ENCODE measurements around the gene SERPINA3. TPM values are rescaled to one million over a fixed set of nuclear protein-coding genes. Genes with fewer than 3 reads are reported as not detected.
"Not testable (repeated sequence)": the region's sequence is repeated elsewhere in the genome, so short reads cannot be mapped to it uniquely, and the experiment has no call there.

The SERPINA3 gene
- total and polyA plus RNA-seq, 8 donors, result 15.1 to 1,820 (median 99.6) TPM

DNA sequence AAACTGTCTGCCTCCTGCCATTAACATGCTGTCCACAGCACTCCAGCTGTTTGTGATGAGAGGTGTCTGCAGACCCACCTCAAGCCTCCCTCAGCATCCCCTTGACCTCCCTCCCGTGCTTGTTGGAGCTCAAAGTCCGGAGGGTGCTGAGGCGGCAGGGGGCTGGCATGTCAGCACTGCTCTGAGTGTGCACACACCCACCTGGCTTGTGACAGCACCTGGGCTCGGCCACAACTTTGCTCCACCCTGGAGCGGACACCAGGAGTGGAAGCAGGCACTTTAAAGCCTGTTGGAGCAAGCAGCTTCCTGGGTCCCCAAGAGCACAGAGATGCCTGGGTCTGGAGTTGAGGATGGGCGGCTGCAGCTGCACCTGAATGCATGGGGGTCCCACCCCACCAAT, 20.9 kb downstream of the SERPINA3 start:
- Histone ChIP-seq H3K27ac (no peak overlapping the region), H3K36me3 (no peaks in the 10 kb centered on the region), H3K9me3 (no peaks in the 10 kb centered on the region), H3K4me3 (no peak overlapping the region), H3K4me1 (peaks cover 0 to 9% (median 6%) of the 10 kb centered on the region in 4 donors), H3K27me3 (peaks cover 0 to 16% (median 0%) of the 10 kb centered on the region in 3 donors)
- intact Hi-C loops (cut with DNase I; ENCODE audit: low total_unique reads), result no loop called here
- WGBS, 5 donors, result 45 to 79% (median 65%) methylated on average over 6 of the region's 6 CpGs
- TF ChIP-seq EP300 (IDR thresholded peaks at IDR 0.05), result no peak
- TF ChIP-seq, protein P1, sequence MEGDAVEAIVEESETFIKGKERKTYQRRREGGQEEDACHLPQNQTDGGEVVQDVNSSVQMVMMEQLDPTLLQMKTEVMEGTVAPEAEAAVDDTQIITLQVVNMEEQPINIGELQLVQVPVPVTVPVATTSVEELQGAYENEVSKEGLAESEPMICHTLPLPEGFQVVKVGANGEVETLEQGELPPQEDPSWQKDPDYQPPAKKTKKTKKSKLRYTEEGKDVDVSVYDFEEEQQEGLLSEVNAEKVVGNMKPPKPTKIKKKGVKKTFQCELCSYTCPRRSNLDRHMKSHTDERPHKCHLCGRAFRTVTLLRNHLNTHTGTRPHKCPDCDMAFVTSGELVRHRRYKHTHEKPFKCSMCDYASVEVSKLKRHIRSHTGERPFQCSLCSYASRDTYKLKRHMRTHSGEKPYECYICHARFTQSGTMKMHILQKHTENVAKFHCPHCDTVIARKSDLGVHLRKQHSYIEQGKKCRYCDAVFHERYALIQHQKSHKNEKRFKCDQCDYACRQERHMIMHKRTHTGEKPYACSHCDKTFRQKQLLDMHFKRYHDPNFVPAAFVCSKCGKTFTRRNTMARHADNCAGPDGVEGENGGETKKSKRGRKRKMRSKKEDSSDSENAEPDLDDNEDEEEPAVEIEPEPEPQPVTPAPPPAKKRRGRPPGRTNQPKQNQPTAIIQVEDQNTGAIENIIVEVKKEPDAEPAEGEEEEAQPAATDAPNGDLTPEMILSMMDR (IDR thresholded peaks at IDR 0.05), result no peak
- no peak for TF ChIP-seq POLR2AphosphoS5 (IDR thresholded peaks at IDR 0.05)
- TF ChIP-seq POLR2A (IDR thresholded peaks at IDR 0.05), result no peak
- DNase-seq, result no peak

- H3K27me3 ChIP-seq, result peaks cover 0 to 16% (median 0%) of the 10 kb centered on the region in 3 donors
- H3K36me3 ChIP-seq, result no peaks in the 10 kb centered on the region
- H3K4me3 ChIP-seq, result no peak overlapping the region
- TF ChIP-seq, protein P1 (IDR thresholded peaks at IDR 0.05), result no peak
- TF ChIP-seq POLR2AphosphoS5 (IDR thresholded peaks at IDR 0.05) (no peak), POLR2A (IDR thresholded peaks at IDR 0.05) (no peak), EP300 (IDR thresholded peaks at IDR 0.05) (no peak)
- peaks cover 0 to 9% (median 6%) of the 10 kb centered on the region in 4 donors for H3K4me1 ChIP-seq
- intact Hi-C loops (cut with DNase I; ENCODE audit: low total_unique reads), result no loop called here
- DNase-seq, result no peak
- H3K9me3 ChIP-seq, result no peaks in the 10 kb centered on the region
- WGBS, 5 donors, result 43 to 63% (median 54%) methylated on average over 1 of the region's 1 CpG
- H3K27ac ChIP-seq, result no peak overlapping the region
Observed at GRCh38 chr14:94635154-94635553, 23.0 kb downstream of the SERPINA3 start.

DNA sequence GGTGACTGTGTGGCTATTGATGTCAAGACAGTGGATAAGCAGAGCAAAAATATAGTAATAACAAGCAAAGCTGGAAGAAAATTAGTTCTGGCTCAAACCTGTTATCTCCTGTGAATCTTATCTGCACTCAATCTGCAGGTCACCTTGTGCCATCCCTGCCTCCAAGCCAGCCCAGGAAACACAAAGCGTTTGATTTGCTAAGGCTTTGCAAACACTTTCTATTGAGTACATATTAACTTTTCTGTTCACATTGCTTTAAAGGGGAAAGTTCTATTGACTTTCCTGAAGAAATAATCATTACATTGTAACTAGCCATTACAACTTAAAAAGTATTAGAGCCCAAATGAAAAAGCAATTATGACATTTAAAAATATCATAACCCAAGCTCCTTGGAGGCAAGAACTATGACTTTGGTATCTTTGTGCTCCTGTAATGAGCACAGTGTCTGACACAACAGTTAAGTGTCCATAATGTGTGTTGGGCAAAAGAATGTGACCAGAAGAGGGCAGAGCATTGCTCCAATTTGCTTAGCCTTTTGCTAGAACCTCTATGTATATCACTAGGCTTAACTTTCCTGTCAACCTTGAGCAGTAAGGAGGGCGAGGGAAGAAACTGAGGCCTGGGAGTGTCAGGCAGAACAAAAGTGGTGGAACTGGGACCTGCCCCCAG, 24.7 kb downstream of the SERPINA3 start:
- Histone ChIP-seq H3K9me3 (no peaks in the 10 kb centered on the region), H3K36me3 (no peaks in the 10 kb centered on the region), H3K27ac (no peak overlapping the region), H3K4me1 (peaks cover 0 to 9% (median 6%) of the 10 kb centered on the region in 4 donors), H3K27me3 (peaks cover 0 to 11% (median 0%) of the 10 kb centered on the region in 3 donors), H3K4me3 (no peak overlapping the region)
- 23 to 57% (median 37%) methylated on average over 2 of the region's 2 CpGs for WGBS, 5 donors
- TF ChIP-seq POLR2A (IDR thresholded peaks at IDR 0.05), result no peak
- TF ChIP-seq, protein P1 (IDR thresholded peaks at IDR 0.05), result peak in 1 of 7 experiments; percentile 23
- intact Hi-C loops (cut with DNase I; ENCODE audit: low total_unique reads), result no loop called here
- peak in 1 of 2 donors; percentile 40 for DNase-seq

- H3K36me3 ChIP-seq; intact Hi-C loops (cut with DNase I; ENCODE audit: low total_unique reads); H3K9me3 ChIP-seq; H3K27me3 ChIP-seq; H3K4me3 ChIP-seq; DNase-seq; H3K4me1 ChIP-seq; H3K27ac ChIP-seq: not testable (repeated sequence)
- WGBS, 5 donors, result 89 to 92% (median 90%) methylated on average over 7 to 8 of the region's 8 CpGs
Observed at GRCh38 chr14:94637814-94638213, 25.6 kb downstream of the SERPINA3 start.

DNA sequence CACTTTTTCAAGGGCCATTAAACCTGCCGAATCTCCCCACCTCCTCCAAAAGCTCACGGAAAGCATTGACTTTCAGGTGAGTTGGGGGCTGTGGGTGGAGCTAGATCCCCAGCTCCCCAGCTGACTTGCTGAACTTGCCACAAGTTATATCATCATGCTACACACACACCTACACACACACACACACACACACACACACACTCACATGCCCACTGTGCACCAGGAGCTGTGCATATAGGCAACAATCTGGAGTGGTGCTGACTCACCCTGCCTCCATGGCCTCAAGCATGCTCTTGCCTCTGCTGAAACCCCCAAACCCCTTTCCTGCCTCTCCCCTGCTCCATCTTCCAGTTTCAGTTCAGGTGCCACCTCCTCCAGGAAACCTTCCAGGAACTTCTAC, 26.1 kb downstream of the SERPINA3 start:
- H3K4me3 ChIP-seq, result no peak overlapping the region
- no peak for DNase-seq
- intact Hi-C loops (cut with DNase I; ENCODE audit: low total_unique reads), result no loop called here
- TF ChIP-seq, protein P1 (IDR thresholded peaks at IDR 0.05), result no peak
- H3K27me3 ChIP-seq, result peaks cover 0 to 3% (median 0%) of the 10 kb centered on the region in 3 donors
- no peaks in the 10 kb centered on the region for H3K9me3 ChIP-seq
- H3K4me1 ChIP-seq, result peaks cover 0 to 9% (median 6%) of the 10 kb centered on the region in 4 donors
- H3K36me3 ChIP-seq, result no peaks in the 10 kb centered on the region
- H3K27ac ChIP-seq, result no peak overlapping the region
- 78 to 100% (median 88%) methylated on average over 2 of the region's 2 CpGs for WGBS, 5 donors
